SHP77 treated with DMSO at 0.1 percent for 48 hours (cell line): ENCODE measurements around the gene RPL31.

Experiments used
- DNase-seq: peaks from one replicate; lab custom pipeline; 2025; lab: John Stamatoyannopoulos, UW

The RPL31 gene

DNA sequence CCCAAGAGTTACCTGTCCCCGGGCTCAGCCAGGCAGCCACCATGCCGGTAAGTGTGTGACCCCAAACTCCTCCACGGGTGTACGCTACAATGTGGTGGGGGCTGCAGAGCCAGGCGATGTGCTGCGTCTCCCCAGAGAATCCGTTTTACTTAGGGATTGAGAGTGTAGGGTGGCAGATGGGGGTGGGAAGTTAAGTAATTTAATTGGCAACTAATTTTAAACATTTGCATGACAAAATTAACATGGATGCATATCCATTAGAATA lies 26.6 kb upstream of the RPL31 start:
- no peak for DNase-seq

DNA sequence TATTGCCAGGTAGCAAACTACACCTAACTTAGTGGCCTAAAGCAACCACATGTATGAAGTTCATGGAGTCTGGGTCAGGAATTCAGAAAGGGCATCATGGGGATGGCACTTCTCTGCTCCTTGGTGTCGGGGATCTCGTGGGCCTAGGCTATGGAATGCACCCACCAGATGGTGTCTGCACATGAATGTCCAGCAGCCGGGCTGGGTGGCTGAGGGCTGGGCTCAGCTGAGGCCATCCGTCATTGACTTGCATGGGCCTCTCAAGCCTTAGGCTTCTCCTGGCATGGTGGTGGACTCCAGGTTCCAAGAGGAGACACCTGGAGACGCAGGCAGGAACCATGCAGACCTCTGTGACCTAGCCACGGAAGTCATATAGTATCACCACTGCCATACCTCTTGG lies 26.0 kb upstream of the RPL31 start:
- no peak for DNase-seq

DNA sequence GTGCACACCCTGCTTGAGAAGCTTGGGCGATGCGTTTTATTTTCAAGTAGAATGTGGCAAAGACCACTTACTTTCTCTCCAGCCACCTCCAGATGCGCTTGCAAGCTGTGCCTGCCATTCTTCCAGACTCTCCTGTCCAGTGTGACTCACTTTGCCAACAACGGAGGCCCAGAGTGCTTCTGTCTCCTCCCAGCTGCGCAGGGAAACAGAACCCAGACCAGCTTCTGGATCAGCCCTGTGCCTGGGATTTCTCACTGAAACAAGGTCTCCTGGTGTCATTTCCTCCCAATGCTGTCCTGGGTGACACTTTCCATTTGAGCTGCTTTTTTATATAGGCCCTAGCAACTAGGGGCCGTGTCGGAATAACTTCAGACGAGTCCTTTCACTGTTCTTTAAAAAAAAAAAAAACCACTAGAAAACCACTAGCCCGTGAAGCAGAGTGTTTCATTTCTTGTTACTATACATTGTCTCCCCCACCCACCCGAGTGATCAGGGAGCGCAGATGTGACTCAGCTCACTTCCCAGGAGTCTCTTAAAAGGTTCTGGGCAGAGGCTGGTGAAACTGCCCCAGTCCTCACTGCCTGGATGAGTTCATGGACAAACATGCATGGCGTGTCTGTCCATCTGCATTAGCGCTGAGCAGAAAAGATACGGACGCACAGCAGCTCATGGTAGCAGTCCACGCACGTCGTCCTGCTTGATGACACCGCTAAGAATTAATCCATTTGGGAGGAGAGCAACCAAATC lies 25.3 kb upstream of the RPL31 start:
- DNase-seq = no peak

DNA sequence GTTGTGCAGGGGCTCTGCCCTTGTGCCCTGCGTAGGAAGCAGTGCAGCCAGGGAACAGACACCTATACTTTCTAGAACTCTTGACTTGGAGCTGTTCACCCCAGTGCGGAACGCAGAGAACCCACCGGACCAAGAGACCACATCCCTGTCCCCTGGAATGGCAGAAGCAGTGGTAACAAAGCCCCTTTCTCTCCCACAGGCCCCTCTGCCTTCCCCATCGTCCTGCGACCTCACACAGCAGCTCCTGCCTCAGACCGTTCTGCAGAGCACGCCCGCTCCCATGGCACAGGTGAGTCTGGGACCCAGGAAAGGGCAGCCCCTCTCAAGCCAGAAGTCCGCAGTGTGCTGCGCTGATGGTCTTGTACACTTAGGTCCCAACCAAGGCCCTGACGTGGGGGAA lies 24.6 kb upstream of the RPL31 start:
- DNase-seq = no peak

DNA sequence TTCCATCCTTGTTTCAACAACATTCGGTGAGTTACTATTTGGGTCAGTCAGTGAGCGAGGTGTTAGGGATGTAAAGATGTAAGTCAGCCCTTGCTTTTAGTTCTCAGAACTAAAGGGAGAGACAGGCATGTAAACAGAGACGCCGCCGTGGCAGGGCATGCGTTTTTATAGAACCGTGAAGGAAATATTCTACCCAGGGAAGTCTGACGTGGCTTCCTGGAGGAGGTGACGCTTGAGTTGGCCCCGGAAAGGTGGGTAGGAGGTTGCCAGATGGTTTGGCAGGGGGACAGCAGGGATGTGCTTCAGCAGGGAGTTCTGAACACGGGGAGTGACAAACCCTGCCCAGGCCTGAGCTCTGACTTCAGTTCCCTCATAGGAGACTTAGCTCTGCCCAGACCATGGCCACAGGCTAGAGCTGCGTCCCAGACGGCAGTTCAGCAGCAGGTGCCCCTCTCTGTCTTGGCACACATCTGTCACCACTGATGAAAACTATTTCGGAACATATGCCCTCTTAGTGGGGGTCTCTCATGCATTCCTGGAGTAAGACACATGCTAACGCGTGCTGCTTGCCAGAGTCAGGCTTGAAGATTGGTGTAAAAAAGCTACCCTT lies 23.4 kb upstream of the RPL31 start:
- DNase-seq = no peak

DNA sequence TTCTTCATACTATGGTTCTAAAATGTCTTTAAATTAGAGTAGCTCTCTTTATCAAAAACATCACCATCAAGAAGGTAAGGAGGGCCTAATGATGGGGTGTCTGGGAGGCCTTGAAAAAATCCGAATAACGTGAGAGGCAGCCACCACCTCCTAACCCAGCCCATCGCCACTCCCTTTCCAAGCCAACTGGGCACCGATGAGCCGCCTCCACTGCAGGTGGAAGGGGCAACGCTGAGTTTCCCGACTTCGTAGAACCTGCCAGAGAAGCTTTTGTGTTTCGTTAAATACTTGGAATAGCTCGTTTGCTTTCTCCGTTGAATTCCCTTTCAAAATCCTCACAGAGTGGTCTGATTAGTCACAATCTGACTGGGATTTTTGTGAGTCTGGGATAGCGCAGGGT lies 22.0 kb upstream of the RPL31 start:
- DNase-seq = no peak

DNA sequence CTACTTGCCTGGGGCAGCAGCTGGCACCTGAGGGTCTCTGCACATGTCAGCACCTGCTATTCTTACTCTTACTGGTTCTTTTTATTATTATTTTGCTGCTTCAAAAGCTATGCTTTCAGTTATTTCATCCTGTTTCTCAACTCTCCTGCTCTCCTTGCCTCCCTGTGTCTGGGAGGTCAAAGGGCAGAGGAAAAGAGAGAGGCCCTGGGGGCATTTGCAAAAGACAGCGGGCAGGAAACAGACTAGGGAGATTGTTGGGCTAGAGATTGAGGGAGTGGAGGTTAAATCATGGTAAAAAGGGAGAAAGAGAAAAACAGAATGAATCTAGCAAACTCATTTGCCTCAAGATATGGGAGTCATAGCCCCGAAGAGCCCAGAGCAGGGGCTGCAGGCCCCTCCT lies 21.1 kb upstream of the RPL31 start:
- DNase-seq = no peak

DNA sequence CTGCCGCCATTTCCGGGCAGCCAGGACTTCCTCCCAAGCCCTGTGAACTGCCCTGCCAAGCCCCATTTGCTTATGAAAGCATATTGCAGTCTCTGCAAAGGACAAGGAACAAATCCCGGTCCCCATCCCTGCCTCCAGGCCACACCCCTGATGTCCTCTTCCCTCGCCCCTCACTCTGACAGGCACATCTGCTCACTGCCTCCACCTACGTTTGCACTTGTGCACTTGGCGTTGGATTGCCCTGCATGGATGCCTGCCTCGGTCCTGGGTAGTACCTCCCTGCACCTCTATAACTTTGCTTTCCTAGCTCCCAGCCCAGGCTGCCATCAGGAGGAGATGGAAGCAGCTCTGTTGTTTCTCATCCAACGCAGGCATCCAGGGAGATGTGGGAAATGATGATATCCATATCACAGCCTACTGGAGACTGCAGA lies 19.6 kb upstream of the RPL31 start:
- DNase-seq = no peak

DNA sequence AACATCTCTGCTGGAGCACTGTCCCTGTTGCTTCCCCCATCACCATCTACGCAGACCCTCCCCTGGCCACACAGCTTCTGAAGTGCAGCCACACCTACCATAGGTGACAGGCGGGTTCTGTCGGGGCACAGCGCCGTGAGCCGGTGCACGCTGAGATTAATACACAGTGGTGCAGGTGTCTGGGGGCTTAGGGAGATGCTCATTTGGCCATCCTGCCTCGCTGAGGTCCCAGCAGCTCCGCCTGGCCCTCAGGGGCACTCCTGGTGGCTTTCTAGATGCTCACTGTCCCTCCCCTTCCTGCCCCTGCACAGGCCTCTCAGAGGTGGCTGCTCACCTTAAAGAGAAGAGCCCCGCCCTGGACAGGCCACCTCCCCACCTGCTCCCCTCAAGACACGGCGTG lies 18.9 kb upstream of the RPL31 start:
- no peak for DNase-seq

DNA sequence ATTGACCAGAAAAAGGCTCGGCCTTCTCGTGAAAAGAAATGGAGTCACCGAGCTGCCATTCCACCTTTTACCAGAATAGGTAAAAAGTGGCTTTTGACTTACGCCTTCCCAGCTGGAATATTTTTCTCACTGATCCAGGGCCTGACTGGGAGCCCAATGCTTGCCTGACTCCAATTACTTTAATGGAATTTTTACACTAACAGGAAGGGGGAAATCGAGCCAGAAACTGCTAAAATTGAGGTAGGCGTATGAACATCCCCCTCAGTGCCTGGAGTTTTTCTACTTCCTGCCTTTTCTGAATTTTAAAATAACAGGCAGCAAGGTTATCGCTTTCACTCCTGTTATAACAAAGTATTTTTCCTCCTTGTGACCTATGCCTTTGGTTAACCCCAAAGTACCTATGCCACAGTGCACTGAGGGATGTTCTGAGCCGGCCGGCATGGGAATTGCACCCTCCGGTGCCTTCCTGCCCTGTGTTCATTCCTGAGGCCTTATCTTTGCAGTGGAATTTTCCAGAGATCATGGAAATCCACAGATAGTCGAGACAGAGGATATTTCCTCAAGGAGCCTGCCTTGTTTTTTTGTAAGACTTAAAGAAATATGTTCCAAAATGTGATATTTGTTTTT lies 18.3 kb upstream of the RPL31 start:
- DNase-seq = no peak

DNA sequence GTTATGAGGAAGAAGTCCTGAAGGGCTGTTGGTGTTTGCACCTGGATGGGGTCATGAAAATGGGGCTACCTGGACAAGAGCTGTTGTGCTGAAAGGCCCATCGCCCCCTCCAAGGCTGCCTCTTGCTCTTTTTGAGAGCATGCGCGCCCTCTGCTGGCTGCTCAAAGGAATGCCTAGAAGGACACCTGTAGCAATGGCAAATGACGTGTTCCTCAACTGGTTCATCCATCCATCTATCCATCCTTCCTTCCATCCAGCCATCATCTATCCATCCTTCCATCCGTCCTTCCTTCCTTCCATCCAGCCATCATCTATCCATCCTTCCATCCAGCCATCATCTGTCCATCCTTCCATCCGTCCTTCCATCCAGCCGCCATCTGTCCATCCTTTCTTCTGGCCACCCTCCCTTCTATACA lies 17.2 kb upstream of the RPL31 start:
- peak; percentile 10 for DNase-seq

DNA sequence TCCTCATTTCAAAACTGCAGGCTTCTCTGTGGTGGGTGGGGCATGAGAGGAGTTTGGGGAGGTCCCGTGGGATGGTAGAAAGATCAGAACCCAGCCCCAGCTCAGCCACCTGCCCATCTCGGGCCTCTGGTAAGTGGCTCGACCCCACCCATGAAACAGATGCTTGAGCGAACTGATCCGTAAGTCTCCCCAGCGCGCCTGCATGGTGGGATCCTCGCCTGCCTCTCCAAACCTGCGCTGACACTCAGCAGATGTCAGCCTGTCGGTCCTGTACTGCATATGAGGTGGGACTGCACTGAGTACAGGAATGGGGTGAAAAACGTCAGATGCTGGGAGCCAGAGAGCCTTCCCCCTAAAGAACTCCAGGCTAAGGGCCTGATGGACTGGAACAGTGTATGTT lies 15.9 kb upstream of the RPL31 start:
- no peak for DNase-seq

DNA sequence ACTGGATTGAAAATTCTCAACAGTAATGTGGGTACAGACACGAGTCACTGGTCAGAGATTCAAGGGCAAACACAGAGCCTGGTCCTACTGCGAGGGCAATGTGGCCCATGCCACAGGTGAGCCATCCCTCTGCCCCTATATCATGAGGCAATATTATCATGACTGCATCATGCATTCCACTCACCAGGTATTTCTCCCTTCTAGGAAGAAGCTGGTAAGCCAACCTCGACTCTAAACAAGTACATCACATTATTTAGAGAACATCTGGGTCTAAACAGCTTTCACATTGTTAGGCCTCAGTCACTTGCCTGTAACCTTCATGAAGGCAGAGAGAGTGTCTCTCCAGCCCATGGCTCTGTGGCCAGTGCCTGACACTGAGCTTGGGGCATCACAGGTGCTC lies 14.6 kb upstream of the RPL31 start:
- DNase-seq = no peak

DNA sequence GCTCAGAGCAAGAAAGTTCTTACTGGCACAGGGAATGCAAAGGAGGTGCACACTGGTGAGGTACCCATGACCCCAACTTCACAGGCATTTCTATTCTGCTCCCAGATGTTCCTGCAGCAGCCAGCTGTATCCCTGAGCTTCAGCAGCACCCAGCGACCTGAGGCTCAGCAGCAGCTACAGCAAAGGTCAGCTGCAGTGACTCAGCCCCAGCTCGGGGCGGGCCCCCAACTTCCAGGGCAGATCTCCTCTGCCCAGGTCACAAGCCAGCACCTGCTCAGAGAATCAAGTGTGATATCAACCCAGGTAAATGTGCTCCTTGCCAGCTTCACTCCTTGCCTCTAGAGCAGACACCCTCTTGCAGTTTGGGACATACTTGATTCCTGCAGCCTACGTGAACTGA lies 14.1 kb upstream of the RPL31 start:
- no peak for DNase-seq

DNA sequence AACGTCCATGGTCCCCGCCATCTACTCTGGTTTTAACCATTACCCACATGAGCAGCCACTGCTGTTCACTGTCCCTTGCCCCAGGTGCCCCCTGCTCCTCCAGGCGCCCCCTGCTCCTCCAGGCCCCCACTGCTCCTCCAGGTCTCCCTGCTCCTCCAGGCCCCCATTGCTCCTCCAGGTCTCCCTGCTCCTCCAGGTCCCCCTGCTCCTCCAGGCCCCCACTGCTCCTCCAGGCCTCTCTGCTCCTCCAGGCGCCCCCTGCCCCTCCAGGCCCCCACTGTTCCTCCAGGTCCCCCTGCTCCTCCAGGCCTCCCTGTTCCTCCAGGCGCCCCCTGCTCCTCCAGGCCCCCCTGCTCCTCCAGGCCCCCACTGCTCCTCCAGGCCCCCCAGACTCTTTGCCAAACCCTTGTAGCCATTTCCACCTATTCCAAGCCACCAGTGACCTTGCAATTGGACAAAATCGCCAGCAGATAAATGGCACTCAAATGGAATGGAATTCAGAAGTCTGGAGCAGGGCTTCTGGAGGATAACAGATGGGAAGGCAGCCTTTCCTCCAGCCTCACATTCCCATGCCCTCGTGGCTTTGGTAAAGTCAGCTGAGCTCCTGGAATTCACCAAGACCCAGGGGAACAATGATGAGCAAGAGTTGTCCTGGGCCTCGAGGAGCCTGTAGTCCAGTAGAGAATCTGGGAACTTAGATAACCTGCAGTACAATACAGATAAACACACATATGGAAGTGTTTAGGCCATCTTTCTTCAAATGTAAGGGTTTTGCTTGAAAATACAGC lies 13.3 kb upstream of the RPL31 start:
- DNase-seq = no peak

DNA sequence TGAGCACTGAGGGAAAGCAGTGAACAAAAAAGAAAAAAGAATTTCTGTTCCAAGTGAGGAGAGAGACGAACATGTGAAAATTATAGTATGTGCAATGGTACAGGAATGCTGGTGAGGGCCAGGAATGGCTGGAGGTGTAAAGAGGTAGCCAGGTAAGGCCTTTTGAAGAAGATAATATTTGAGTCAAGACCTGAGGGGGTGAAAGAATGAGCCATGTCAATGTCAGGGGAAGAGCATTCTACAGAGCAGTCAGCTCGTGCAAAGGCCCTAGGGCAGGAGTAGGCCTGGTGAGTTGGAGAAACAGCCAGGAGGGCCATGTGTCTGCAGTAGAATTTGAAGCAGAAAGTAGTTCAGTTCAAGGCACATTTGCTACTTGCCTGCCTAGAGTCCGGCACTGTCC lies 12.4 kb upstream of the RPL31 start:
- no peak for DNase-seq

DNA sequence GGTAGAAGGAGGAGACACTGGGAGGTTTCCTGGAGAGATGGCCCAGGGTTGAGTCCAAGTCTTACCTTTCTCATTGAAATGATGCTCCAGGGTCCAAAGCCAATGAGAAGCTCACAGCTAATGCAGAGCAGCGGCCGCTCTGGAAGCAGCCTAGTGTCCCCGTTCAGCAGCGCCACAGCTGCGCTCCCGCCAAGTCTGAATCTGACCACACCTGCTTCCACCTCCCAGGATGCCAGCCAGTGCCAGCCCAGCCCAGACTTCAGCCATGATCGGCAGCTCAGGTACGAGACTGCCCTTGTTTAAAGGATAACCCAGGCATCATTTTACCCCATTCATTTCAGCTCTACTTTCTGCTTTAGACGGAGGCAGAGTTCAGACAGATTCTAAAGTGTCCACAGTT lies 11.9 kb upstream of the RPL31 start:
- no peak for DNase-seq

DNA sequence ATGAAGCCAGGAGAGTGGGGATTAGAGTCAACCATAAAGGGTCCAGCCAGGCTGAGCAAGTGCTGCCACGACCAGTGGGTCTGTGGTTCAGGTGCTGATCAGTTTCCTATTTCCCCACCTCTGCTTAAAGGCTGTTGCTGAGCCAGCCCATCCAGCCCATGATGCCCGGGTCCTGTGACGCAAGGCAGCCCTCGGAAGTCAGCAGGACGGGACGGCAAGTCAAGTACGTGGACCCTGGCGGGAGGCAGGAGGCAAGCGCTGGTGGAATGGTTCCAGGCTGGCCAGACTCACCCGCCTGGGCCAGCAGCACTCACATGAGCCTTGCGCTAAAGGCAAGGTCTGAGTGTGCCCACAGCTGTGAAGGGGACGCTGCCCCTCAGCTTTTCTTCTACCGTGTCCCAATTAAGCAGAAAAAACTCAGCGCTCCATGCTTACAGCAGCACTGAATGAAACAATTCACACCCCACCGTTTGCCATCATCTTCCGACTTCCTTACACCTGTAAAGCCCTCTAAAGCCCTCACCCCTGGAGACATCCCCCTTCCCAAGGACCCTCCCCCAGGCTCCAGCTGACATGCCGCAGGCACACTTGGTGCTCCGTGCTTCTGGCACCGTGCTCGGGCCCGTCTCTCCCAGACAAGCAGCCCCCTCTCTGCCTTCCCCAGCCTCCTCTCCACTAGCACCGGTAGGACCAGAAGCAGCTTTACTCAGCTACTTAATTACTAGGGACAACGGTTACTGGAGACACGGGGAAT lies 11.3 kb upstream of the RPL31 start:
- DNase-seq = no peak

DNA sequence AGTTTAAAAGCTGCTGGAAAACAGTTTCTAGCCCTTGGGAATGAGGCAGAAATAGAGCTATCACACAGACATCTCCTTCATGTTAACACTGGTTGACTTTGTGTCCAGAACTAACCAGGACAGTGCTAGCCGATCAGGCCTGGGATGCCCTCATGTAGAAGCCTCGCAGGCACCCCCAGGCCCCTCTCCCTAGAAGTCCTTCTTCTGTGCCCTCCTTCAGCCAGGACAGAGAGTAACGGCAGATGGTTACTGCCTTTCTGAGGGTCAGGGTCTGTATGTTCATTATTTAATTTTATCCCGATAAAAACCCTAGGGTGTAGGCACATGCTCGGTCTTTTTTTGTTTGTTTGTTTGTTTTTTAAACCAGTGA lies 10.7 kb upstream of the RPL31 start:
- no peak for DNase-seq

DNA sequence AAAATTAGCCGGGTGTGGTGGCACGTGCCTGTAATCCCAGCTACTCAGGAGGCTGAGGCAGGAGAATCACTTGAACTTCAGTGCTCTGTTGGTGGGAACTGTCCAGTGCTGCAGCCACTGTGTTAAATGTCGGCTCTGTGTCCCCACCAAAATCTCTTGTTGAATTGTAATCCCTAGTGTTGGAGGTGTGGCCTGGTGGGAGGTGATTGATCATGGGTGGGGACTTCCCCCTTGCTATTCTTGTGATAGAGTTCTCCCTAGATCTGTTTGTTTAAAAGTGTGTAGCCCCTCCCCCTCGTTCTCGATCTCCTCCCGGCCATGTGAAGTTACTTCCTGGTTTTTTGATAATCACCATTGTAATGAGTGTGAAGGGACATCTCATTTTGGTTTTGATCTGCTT lies 9.8 kb upstream of the RPL31 start:
- DNase-seq = no peak

DNA sequence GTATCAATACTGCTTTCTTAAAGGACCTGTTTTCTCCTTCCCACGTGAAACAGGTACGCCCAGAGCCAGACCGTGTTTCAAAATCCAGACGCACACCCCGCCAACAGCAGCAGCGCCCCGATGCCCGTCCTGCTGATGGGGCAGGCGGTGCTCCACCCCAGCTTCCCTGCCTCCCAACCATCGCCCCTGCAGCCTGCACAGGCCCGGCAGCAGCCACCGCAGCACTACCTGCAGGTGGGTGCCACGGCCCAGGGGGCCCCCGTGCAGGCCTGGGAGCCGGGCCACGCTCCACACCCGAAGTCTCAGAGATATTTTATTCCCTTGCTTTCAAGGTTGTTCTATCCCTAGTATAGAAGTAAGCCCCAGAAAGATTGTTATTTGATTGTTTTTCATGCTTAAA lies 8.8 kb upstream of the RPL31 start:
- DNase-seq = no peak

DNA sequence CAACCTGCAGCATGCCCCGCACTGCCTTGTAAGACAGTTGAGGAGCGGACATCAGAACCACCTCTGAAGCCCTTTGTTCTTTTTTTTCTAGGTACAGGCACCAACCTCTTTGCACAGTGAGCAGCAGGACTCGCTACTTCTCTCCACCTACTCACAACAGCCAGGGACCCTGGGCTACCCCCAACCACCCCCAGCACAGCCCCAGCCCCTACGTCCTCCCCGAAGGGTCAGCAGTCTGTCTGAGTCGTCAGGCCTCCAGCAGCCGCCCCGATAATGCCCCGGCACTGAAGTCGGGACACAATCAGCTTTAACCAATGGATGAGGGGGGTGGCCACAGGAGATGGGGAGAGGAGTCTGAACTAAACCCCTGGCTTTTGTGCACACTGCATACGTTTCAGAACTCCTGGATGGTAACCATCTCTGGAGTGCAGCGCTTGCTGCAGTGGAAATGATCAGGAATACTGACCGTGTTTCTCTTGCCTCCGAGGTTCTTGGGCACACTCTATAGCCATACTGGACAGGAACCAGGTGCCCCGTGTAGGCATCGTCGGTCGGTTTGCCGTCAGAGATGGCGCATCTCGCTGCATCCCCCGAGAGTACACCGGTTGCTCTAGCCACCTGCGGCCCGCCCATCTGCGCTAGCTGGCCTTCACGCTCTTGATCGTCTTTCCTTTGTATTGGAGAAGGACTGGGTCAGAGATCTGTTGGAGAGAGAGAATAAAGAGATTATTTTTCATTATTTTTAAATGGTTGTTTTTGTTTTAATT lies 6.6 kb upstream of the RPL31 start:
- DNase-seq = no peak
